GM23338 (cell line): ENCODE data around the gene ZNF148. TPM values are rescaled to one million over a fixed set of nuclear protein-coding genes. Genes with fewer than 3 reads are reported as not detected.

Experiments used
- ATAC-seq: fragments of 200-7000 bp; cut with Tn5 transposase; 3 replicates; pipeline ENCODE4 v1.9.1; 2020
- DNase-seq: peaks from one replicate; pipeline ENCODE4 v3.0.0-alpha.2; 2015; ENCODE audit warnings: low spot score
- H2AFZ ChIP-seq: fragments of 200-600 bp; sonication (generic); 2 replicates; pipeline ENCODE4 v1.8.0; 2016; ENCODE audit warnings: antibody characterized with exemption, mild to moderate bottlenecking, moderate library complexity
- H3F3A ChIP-seq: fragments of 200-600 bp; sonication (generic); replicated peaks from 2 replicates; pipeline ENCODE4 v1.8.0; 2017; ENCODE audit warnings: antibody characterized with exemption, mixed run types, low read depth
- H3K27ac ChIP-seq: fragments of 200-600 bp; sonication (generic); 2 replicates; pipeline ENCODE4 v1.6.1; 2016; ENCODE audit warnings: low read depth
- H3K27me3 ChIP-seq: fragments of 200-600 bp; sonication (generic); 2 replicates; pipeline ENCODE4 v1.8.0; 2016; ENCODE audit warnings: mild to moderate bottlenecking, mixed run types, moderate library complexity; ENCODE audit not compliant: insufficient read depth
- H3K36me3 ChIP-seq: fragments of 200-600 bp; sonication (generic); 2 replicates; pipeline ENCODE4 v1.8.0; 2016; ENCODE audit warnings: mild to moderate bottlenecking; ENCODE audit not compliant: insufficient read depth
- H3K4me1 ChIP-seq: fragments of 200-600 bp; sonication (generic); 2 replicates; pipeline ENCODE4 v1.8.0; 2016; ENCODE audit warnings: mild to moderate bottlenecking, moderate library complexity; ENCODE audit not compliant: insufficient read depth
- H3K4me2 ChIP-seq: fragments of 200-600 bp; sonication (generic); 2 replicates; pipeline ENCODE4 v1.7.1; 2017; ENCODE audit warnings: mixed run types
- H3K4me3 ChIP-seq: fragments of 200-600 bp; sonication (generic); 2 replicates; pipeline ENCODE4 v1.6.1; 2016; ENCODE audit warnings: mixed run types
- H3K79me2 ChIP-seq: fragments of 200-600 bp; sonication (generic); replicated peaks from 2 replicates; pipeline ENCODE4 v1.8.0; 2017; ENCODE audit warnings: mild to moderate bottlenecking; ENCODE audit not compliant: insufficient read depth
- H3K9me2 ChIP-seq: fragments of 200-600 bp; sonication (generic); 2 replicates; pipeline ENCODE4 v1.8.0; 2017; ENCODE audit not compliant: insufficient read depth
- H4K20me1 ChIP-seq: fragments of 200-600 bp; sonication (generic); replicated peaks from 2 replicates; pipeline ENCODE4 v1.8.0; 2017; ENCODE audit warnings: mild to moderate bottlenecking; ENCODE audit not compliant: insufficient read depth
- H3K27ac Mint-ChIP-seq: 2 replicates; pipeline ENCODE4 v1.8.0; 2020; ENCODE audit warnings: inconsistent platforms, mild to moderate bottlenecking, moderate library complexity, mixed read lengths
- H3K27me3 Mint-ChIP-seq: 3 replicates; pipeline ENCODE4 v1.8.0; 2022; ENCODE audit warnings: low read depth, mild to moderate bottlenecking, moderate library complexity, mixed read lengths, inconsistent platforms; ENCODE audit not compliant: insufficient read depth, poor library complexity
- H3K36me3 Mint-ChIP-seq: 3 replicates; pipeline ENCODE4 v1.8.0; 2021; ENCODE audit warnings: low read depth, mild to moderate bottlenecking, inconsistent platforms, moderate library complexity, mixed read lengths
- H3K4me1 Mint-ChIP-seq: 3 replicates; pipeline ENCODE4 v1.8.0; 2020; ENCODE audit warnings: mild to moderate bottlenecking, inconsistent platforms, mixed read lengths
- H3K4me3 Mint-ChIP-seq: 3 replicates; pipeline ENCODE4 v1.8.0; 2021; ENCODE audit warnings: moderate library complexity, mild to moderate bottlenecking, inconsistent platforms, mixed read lengths
- H3K9me3 Mint-ChIP-seq: 3 replicates; pipeline ENCODE4 v1.8.0; 2020; ENCODE audit warnings: moderate library complexity, mild to moderate bottlenecking, inconsistent platforms, mixed read lengths
- CREB1 ChIP-seq: fragments of 250-450 bp; sonication (Bioruptor Pico); IDR thresholded peaks from 2 replicates; pipeline ENCODE4 v1.5.0; 2020; ENCODE audit warnings: low read depth, mild to moderate bottlenecking, moderate library complexity
- CTCF ChIP-seq, 2 experiments: fragments of 200-600 bp in 1 of 2; sonication (generic) in 1 of 2; conservative IDR thresholded peaks; 2 replicates each; pipeline versions ENCODE4 v1.5.1 to v1.6.1; 2016 to 2017; ENCODE audit warnings: antibody characterized with exemption in 2 of 2, low read depth in 2 of 2, mild to moderate bottlenecking in 2 of 2, moderate library complexity in 1 of 2
- ETS1 ChIP-seq: IDR thresholded peaks from 2 replicates; pipeline ENCODE4 v1.6.1; 2016; ENCODE audit warnings: antibody characterized with exemption
- EZH2 ChIP-seq: fragments of 200-600 bp; sonication (generic); IDR thresholded peaks from one replicate; pipeline ENCODE4 v1.8.0; 2017; ENCODE audit warnings: antibody characterized with exemption, mild to moderate bottlenecking, low read depth; ENCODE audit not compliant: unreplicated experiment
- EZH2phosphoT487 ChIP-seq: fragments of 200-600 bp; sonication (generic); IDR thresholded peaks from one replicate; pipeline ENCODE4 v1.8.1; 2018; ENCODE audit warnings: antibody characterized with exemption; ENCODE audit not compliant: unreplicated experiment
- JUNB ChIP-seq: IDR thresholded peaks from one replicate; pipeline ENCODE4 v1.6.1; 2016; ENCODE audit warnings: antibody characterized with exemption; ENCODE audit not compliant: unreplicated experiment
- NANOG ChIP-seq: IDR thresholded peaks from 2 replicates; pipeline ENCODE4 v1.6.1; 2016; ENCODE audit warnings: antibody characterized with exemption, borderline replicate concordance
- POLR2AphosphoS5 ChIP-seq: IDR thresholded peaks from 2 replicates; pipeline ENCODE4 v1.6.1; 2016; ENCODE audit warnings: antibody characterized with exemption, low read depth
- REST ChIP-seq: IDR thresholded peaks from one replicate; pipeline ENCODE4 v1.6.1; 2018; ENCODE audit warnings: antibody characterized with exemption; ENCODE audit not compliant: unreplicated experiment
- STAT1 ChIP-seq: IDR thresholded peaks from one replicate; pipeline ENCODE4 v1.6.1; 2016; ENCODE audit warnings: antibody characterized with exemption; ENCODE audit not compliant: unreplicated experiment
- ZNF114 ChIP-seq: fragments of 250-450 bp; sonication (Bioruptor Pico); IDR thresholded peaks from 2 replicates; pipeline ENCODE4 v1.5.0; 2020; ENCODE audit warnings: mild to moderate bottlenecking, moderate library complexity
- polyA plus RNA-seq: library from polyadenylated mRNA; unstranded; fragments of >200 nt; fragmentation: Nextera tagmentation; extraction: Ambion mirVana; gene quantifications from 2 replicates; pipeline ENCODE4 v1.2.1, GENCODE V29; 2016
- total RNA-seq: library from RNA; depleted of rRNA; stranded (reverse); fragments of >200 nt; shearing (Covaris generic); gene quantifications from 2 replicates; pipeline ENCODE4 v1.2.3, GENCODE V29; 2014

ZNF148 gene
- total and polyA plus RNA-seq, 2 experiments from 2014 or later = 13.9 to 16.9 TPM

GRCh38 chr3:125281381-125281780, 93.7 kb downstream of the ZNF148 start (continued):
- TF ChIP-seq REST (no peak), JUNB (no peak), POLR2AphosphoS5 (no peak), EZH2 (no peak), CTCF (conservative IDR thresholded peaks at IDR 0.05; ENCODE audit: low read depth in 2 of 2) (no peak), ETS1 (no peak)

DNA sequence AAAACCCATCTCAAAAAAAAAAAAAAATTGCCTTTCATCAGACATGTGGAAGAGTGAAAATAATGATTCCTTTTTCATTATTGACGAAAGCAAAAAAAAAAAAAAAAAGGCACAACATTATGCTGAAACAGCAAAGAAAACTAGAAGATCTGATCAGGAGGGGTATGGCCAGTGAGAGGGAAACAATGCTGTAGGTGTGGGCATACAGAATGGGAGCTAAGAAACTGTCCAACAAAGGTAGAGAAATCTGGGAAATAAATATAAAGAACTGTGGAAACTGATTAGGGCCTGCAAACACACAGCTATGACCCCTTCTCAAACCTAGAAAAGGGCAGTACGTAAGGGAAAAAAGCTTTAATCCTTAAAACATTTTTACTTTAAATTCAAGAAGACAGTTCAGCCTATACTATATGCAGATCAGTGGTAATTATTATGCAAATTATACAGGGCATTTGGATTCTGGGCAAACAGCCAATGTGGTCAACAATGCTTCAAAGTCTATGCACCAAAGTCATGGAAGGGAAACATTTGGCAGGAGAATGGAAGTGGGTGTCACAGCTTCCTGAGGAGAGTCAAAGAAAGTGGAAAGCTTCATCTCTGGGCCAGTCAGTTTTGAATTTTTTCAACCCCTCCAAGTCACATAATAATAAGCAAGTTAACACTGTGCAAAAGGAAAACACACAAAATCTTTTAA, 94.3 kb downstream of the ZNF148 start:
- H3K4me1 Mint-ChIP-seq = peaks cover 55% of the 10 kb centered on the region
- peaks cover 4% of the 10 kb centered on the region; the same call in 2 of the 3 replicates for H3K36me3 Mint-ChIP-seq
- peak overlapping the region; percentile 17 for H3K27ac Mint-ChIP-seq
- Histone ChIP-seq H3K9me2 (no peaks in the 10 kb centered on the region), H2AFZ (no peak overlapping the region), H3K4me3 (no peak overlapping the region), H3K4me1 (peaks cover 43% of the 10 kb centered on the region), H3K27ac (peak overlapping the region; percentile 40; the same call in 1 of the 2 replicates), H3F3A (no peaks in the 10 kb centered on the region), H3K79me2 (no peaks in the 10 kb centered on the region; the same call in 1 of the 2 replicates), H4K20me1 (no peaks in the 10 kb centered on the region), H3K4me2 (peak overlapping the region; percentile 33; the same call in 1 of the 2 replicates), H3K27me3 (no peaks in the 10 kb centered on the region), H3K36me3 (no peaks in the 10 kb centered on the region)
- ATAC-seq = peak; percentile 47
- H3K4me3 Mint-ChIP-seq = no peak overlapping the region
- H3K9me3 Mint-ChIP-seq = no peaks in the 10 kb centered on the region
- peak; percentile 24 for DNase-seq
- H3K27me3 Mint-ChIP-seq = no peaks in the 10 kb centered on the region
- TF ChIP-seq EZH2 (no peak), ZNF114 (CRISPR knock-in tag) (no peak), ETS1 (no peak), JUNB (no peak), POLR2AphosphoS5 (no peak), NANOG (no peak), CREB1 (CRISPR knock-in tag) (no peak), EZH2phosphoT487 (no peak), REST (no peak), CTCF (conservative IDR thresholded peaks at IDR 0.05; ENCODE audit: low read depth in 2 of 2) (no peak), STAT1 (no peak)
